ENCODE measurements around the gene HTR4.

Gene HTR4

DNA sequence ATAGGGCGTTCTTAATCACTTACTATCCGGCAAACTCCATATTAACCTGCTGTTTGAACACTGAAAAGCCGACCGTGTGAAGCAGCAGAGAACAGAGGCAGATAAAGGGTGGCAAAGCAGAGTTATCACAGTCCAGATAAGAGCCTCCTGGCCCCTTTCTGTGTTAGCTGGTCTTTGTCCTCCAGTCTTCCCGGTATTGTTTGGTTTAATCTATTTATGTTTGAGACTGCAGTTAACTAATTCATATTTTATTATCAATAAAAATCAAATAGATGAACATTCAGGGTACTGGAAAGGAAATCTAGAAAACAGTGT lies 6.0 kb upstream of the HTR4 start:
- TF ChIP-seq, protein P1, sequence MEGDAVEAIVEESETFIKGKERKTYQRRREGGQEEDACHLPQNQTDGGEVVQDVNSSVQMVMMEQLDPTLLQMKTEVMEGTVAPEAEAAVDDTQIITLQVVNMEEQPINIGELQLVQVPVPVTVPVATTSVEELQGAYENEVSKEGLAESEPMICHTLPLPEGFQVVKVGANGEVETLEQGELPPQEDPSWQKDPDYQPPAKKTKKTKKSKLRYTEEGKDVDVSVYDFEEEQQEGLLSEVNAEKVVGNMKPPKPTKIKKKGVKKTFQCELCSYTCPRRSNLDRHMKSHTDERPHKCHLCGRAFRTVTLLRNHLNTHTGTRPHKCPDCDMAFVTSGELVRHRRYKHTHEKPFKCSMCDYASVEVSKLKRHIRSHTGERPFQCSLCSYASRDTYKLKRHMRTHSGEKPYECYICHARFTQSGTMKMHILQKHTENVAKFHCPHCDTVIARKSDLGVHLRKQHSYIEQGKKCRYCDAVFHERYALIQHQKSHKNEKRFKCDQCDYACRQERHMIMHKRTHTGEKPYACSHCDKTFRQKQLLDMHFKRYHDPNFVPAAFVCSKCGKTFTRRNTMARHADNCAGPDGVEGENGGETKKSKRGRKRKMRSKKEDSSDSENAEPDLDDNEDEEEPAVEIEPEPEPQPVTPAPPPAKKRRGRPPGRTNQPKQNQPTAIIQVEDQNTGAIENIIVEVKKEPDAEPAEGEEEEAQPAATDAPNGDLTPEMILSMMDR (IDR thresholded peaks at IDR 0.05; ENCODE audit: borderline replicate concordance, insufficient read depth, low read depth, low read length): no peak
- H3K4me3 ChIP-seq (ENCODE audit: low read depth, low read length): no peak overlapping the region

- TF ChIP-seq, protein P1 (IDR thresholded peaks at IDR 0.05; ENCODE audit: borderline replicate concordance, insufficient read depth, low read depth, low read length): no peak
Measured at GRCh38 chr5:148659641-148660345, 5.5 kb upstream of the HTR4 start.

DNA sequence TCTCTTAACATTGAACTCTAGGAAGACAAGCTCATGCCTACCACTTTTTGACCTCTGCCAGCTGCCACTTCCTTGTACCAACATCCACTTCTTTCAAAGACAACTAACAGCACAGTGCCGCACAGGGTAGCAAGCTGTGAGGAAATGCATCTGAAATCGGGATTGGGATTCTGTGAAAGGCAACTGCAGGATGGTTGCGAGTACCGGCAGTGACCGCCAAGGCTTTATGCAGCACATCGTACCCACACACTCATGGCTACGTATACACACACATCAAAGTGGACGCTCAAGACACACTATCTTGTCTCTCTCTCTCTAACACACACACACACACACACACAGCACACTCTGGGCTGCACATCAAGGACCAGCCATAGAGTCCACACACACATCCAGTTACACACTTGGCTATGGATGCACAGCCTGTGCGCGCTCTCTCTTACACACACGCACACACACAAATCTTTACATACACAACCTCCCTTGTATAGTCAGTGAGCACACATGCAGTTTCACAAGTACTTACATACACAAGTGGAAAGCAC lies 964 bp downstream of the HTR4 start:
- TF ChIP-seq, protein P1 (IDR thresholded peaks at IDR 0.05; ENCODE audit: borderline replicate concordance, insufficient read depth, low read depth, low read length): no peak
- no peak overlapping the region for H3K4me3 ChIP-seq (ENCODE audit: low read depth, low read length)

More at GRCh38 chr5:148659641-148660345, 5.5 kb upstream of the HTR4 start:
- no peak overlapping the region for H3K4me3 ChIP-seq (ENCODE audit: low read depth, low read length)

DNA sequence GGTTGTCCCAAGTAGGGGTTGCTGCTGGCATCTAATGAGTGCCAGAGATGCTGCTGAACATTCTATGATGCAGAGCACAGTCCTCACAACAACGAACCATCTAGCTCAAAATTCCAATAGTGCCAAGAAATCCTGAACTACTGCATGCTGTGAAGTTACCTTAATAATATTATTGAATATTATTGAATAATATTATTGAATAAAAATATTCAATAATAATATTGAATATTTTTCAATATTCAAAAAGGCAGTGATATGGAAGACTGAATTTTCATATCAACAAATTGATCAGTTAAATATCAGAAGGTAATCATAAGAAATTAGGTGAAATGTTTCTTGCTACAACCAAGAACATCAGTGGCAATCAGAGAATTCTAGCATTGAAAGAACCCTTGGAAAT lies 2.8 kb downstream of the HTR4 start:
- TF ChIP-seq, protein P1 (IDR thresholded peaks at IDR 0.05; ENCODE audit: borderline replicate concordance, insufficient read depth, low read depth, low read length): no peak
- no peak overlapping the region for H3K4me3 ChIP-seq (ENCODE audit: low read depth, low read length)

DNA sequence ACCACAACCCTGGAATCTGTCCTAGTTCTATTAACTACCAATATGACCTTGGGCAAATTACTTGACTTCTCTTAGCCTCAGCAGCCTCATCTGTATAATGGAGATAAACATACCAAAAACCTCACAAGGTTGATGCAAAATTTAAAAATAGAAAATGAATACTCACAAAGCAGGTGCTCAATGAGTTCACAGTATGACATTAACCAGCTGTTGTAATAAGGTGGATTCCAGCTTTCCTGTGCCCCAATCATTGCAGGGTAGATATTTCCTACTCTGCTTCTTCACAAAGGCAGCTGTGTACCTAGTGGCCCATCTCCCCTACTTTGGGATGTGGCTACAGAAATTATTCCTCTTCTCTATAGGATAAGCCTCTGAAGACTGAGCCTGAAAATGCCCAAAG lies 8.8 kb downstream of the HTR4 start:
- H3K4me3 ChIP-seq (ENCODE audit: low read depth, low read length): no peak overlapping the region
- TF ChIP-seq, protein P1 (IDR thresholded peaks at IDR 0.05; ENCODE audit: borderline replicate concordance, insufficient read depth, low read depth, low read length): no peak

- TF ChIP-seq, protein P1 (IDR thresholded peaks at IDR 0.05; ENCODE audit: borderline replicate concordance, insufficient read depth, low read depth, low read length): no peak
- H3K4me3 ChIP-seq (ENCODE audit: low read depth, low read length): no peak overlapping the region
Measured at GRCh38 chr5:148641735-148642134, 12.6 kb downstream of the HTR4 start.

GRCh38 chr5:148640471-148640870 lies 13.9 kb downstream of the HTR4 start:
- H3K4me3 ChIP-seq (ENCODE audit: low read depth, low read length): no peak overlapping the region
- TF ChIP-seq, protein P1 (IDR thresholded peaks at IDR 0.05; ENCODE audit: borderline replicate concordance, insufficient read depth, low read depth, low read length): no peak

Measured in GM12875 (cell line).